ENCODE results near the gene LIFR. TPM values are rescaled to one million over a fixed set of nuclear protein-coding genes. Genes with fewer than 3 reads are reported as not detected.

Gene LIFR
- total RNA-seq, 1 donor from 2014 or later = 32.7 TPM

DNA sequence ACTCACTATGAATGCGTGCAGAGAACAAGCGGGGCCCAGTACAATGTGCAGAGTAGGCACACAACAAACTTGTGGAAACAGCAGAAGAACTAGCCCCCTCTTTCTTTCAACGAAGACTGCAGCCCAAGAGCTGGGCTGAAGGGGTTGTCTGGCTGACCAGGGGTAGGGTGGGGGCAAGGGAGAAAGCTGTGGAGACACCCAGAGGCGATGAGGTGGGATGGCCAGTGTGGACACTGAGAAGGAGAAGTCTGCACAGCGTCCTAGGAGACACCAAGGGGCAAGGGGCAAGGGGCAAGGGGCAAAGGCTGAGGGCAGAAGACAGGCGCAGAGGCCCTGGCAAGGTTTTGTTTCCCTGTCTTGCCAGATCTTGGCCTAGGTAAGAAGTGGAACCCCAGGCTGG is 62.3 kb downstream of the LIFR start:
- no peak for DNase-seq (ENCODE audit: extremely low spot score, unreplicated experiment)
- peaks cover 15% of the 10 kb centered on the region for H3K36me3 Mint-ChIP-seq
- H3K27me3 Mint-ChIP-seq = no peaks in the 10 kb centered on the region
- no peaks in the 10 kb centered on the region for H3K4me1 Mint-ChIP-seq (ENCODE audit: unreplicated experiment)
- no peaks in the 10 kb centered on the region for H3K9me3 Mint-ChIP-seq
- TF ChIP-seq CTCF (conservative IDR thresholded peaks at IDR 0.05) = no peak
- no peak overlapping the region for H3K4me3 Mint-ChIP-seq
- no peak overlapping the region for H3K27ac Mint-ChIP-seq

- H3K9me3 Mint-ChIP-seq = no peaks in the 10 kb centered on the region
- no peaks in the 10 kb centered on the region for H3K27me3 Mint-ChIP-seq
- H3K27ac Mint-ChIP-seq = no peak overlapping the region
- TF ChIP-seq CTCF (conservative IDR thresholded peaks at IDR 0.05) = peak; percentile 20
- no peak for DNase-seq (ENCODE audit: extremely low spot score, unreplicated experiment)
- H3K4me1 Mint-ChIP-seq (ENCODE audit: unreplicated experiment) = peaks cover 12% of the 10 kb centered on the region
- H3K36me3 Mint-ChIP-seq = peaks cover 5% of the 10 kb centered on the region
- no peak overlapping the region for H3K4me3 Mint-ChIP-seq
Observed at GRCh38 chr5:38483805-38484398, 72.5 kb downstream of the LIFR start.

- Mint-ChIP-seq H3K27me3 (no peaks in the 10 kb centered on the region), H3K4me1 (ENCODE audit: unreplicated experiment) (peaks cover 11% of the 10 kb centered on the region), H3K4me3 (peak overlapping the region; percentile 48), H3K36me3 (no peaks in the 10 kb centered on the region), H3K9me3 (no peaks in the 10 kb centered on the region), H3K27ac (no peak overlapping the region)
- no peak for TF ChIP-seq CTCF (conservative IDR thresholded peaks at IDR 0.05)
- DNase-seq (ENCODE audit: extremely low spot score, unreplicated experiment) = no peak
Observed at GRCh38 chr5:38479315-38479904, 77.0 kb downstream of the LIFR start.

GRCh38 chr5:38478878-38479277 is 77.6 kb downstream of the LIFR start:
- no peak overlapping the region for H3K4me3 Mint-ChIP-seq
- no peaks in the 10 kb centered on the region for H3K36me3 Mint-ChIP-seq
- H3K27me3 Mint-ChIP-seq = no peaks in the 10 kb centered on the region
- H3K9me3 Mint-ChIP-seq = no peaks in the 10 kb centered on the region
- DNase-seq (ENCODE audit: extremely low spot score, unreplicated experiment) = no peak
- TF ChIP-seq CTCF (conservative IDR thresholded peaks at IDR 0.05) = no peak
- no peak overlapping the region for H3K27ac Mint-ChIP-seq
- H3K4me1 Mint-ChIP-seq (ENCODE audit: unreplicated experiment) = peaks cover 11% of the 10 kb centered on the region

GRCh38 chr5:38478166-38478565 is 78.3 kb downstream of the LIFR start:
- Mint-ChIP-seq H3K4me1 (ENCODE audit: unreplicated experiment) (peaks cover 11% of the 10 kb centered on the region), H3K9me3 (no peaks in the 10 kb centered on the region), H3K36me3 (no peaks in the 10 kb centered on the region), H3K4me3 (no peak overlapping the region), H3K27ac (no peak overlapping the region), H3K27me3 (no peaks in the 10 kb centered on the region)
- no peak for TF ChIP-seq CTCF (conservative IDR thresholded peaks at IDR 0.05)
- no peak for DNase-seq (ENCODE audit: extremely low spot score, unreplicated experiment)

All from type B pancreatic cell (in vitro differentiated cells).